ENCODE results near the gene RPLP1.

RPLP1 gene

GRCh38 chr15:69498282-69498681 is 45.7 kb downstream of the RPLP1 start:
- no peak for DNase-seq (ENCODE audit: low read depth)

GRCh38 chr15:69498987-69499386 is 46.4 kb downstream of the RPLP1 start:
- DNase-seq (ENCODE audit: low read depth), result no peak

GRCh38 chr15:69499521-69500211 is 47.0 kb downstream of the RPLP1 start:
- no peak for DNase-seq (ENCODE audit: low read depth)

GRCh38 chr15:69500339-69500738 is 47.7 kb downstream of the RPLP1 start:
- DNase-seq (ENCODE audit: low read depth), result no peak

- DNase-seq (ENCODE audit: low read depth), result no peak
These were observed 48.8 kb downstream of the RPLP1 start for GRCh38 chr15:69501456-69501855.

- DNase-seq (ENCODE audit: low read depth), result no peak
These were observed 49.9 kb downstream of the RPLP1 start for GRCh38 chr15:69502470-69503045.

- DNase-seq (ENCODE audit: low read depth), result no peak
These were observed 51.9 kb downstream of the RPLP1 start for GRCh38 chr15:69504352-69505040.

All from CMK (cell line).